ENCODE measurements around the gene ELAVL1.
A peak's percentile ranks its signal among the peaks of the same experiment; 100 is the strongest.
"Not testable (repeated sequence)": the region's sequence is repeated elsewhere in the genome, so short reads cannot be mapped to it uniquely, and the experiment has no call there.

Gene ELAVL1

DNA sequence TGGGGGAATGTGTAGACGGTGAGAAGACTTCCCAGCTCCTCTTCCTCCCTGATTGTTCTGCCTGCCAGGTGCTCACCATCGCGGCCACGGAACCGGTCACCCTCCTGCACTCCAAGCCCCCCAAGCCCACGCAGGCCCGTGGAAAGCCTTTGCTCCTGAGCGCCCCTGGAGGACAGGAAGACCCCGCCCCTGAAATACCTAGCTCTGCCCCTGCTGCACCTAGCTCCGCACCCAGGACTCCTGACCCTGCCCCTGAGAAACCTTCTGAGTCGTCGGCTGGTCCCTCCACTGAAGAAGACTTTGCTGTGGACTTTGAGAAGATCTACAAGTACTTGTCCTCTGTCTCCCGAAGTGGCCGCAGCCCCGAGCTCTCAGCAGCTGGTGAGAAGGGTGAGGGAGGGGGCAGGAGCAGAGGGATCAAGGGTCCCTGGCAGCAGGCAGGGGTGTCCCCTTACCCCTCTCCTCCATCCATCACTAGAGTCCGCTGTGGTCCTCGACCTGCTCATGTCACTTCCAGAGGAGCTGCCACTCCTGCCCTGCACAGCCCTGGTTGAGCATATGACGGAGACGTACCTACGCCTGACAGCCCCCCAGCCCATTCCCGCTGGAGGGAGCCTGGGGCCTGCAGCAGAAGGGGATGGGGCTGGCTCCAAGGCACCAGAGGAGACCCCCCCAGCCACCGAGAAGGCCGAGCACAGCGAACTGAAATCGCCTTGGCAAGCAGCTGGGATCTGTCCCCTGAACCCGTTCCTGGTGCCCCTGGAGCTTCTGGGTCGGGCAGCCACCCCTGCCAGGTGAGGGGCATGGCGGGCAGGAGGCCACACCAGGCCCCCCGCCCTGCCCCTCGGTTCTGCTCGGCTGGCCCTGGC lies 83.2 kb downstream of the ELAVL1 start:
- no peak for DNase-seq (ENCODE audit: low read depth in 2 of 2)

DNA sequence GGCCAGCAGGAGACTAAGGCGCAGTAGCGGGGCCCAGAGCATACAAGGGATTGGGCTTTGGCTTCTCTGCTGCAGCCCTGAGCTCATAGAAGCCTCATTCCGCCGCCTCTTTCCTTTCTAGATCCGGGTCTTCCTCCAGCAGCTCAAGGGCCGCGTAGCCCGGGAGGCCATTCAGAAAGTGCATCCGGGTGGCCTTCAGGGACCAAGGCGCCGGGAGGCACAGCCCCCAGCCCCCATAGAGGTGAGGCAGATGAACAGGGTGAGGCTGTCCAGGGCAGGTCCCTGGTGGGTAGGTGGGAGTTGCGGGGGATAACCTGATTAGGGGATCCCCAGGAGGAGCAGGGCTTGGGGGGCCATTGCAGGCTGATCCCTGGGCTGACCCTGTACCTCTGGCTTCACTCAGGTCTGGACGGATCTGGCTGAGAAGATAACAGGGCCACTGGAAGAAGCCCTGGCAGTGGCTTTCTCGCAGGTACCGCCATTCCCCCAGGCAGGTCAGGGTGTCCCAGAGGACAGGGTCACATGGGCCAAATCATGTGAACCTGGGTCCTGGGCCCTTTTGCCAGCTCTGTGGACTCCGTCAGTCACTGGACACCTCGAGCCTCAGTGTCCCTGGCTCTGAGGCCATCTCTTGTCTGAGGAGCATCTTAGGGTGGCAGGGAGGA lies 84.0 kb downstream of the ELAVL1 start:
- no peak for DNase-seq (ENCODE audit: low read depth in 2 of 2)

DNA sequence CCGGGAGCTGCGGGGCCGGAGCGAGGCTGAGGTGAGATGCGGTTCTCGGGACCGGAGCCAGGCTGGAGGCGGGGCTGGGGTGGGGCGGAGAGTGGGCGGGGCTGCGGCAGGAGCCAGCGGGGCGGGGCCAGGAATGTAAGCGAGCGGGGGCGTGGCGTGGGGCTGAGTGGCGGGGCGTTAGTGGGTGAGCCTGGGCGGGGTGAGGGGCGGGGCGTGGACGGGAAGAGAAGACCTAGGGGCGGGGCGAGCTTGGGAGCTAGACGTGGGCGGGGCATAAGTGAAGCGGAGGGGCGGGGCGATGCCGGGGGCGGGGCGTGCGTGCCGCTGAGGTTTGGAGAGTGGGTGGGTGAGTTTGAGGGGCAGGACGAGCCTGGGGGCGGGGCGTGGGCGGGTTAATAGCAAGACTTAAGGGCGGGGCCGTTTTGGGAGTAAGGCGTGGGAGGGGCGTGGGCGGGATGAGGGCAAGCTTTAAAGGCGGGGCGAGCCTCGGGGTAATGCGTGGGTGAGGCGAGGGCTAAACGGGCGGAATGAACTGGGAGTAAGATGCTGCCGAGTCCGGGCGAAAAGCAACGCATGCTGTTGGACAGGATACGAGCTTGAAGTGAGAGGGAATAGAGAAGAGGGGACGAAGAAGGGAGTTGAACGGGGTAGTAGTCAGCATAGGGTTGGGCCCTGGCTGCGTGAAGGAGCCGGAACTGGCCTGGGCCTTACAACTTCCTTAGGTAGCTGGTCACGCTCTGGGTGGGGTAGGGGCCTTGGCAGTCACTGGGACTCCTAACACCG lies 84.7 kb downstream of the ELAVL1 start:
- peak; percentile 97 to 99 for DNase-seq (ENCODE audit: low read depth in 2 of 2)

DNA sequence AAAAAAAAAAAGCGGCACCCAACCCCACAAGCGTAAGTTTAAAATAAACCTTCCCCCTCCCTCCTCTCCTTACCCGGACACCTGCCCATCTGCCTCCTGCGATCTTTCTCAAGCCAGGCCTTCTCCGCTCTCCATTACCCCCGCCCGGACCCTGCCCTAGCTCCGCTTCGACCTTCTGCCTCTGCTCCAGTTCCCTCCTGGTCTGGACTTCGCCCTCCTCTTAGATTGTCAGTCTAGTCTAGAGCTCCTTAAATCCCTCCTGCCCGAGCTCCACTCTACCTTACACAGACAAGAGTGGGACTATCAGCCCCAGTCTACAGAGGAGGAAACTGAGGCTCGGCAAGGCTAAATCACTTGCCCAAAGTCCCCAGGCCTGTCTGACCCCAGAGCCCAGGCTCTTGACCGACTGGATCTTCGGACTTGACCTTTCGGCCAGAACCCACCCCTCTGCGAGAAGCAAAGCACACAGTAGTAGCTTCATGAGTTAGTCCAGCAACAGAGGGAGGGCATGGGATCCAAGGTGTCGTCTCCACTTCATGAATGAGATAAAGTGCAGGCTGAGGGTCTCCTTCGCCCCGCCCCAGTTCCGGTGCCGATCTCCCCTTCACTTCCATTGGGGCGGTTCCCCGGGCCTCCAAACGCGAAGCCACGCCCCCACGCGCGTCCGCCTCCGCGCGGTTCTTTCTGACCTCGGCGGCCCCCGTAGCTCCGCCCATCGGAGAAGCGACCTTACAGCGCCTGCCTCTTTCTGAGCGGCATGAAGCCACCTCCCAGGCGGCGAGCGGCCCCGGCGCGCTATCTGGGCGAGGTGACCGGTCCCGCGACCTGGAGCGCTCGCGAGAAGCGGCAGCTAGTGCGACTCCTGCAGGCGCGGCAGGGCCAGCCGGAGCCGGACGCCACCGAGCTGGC lies 85.6 kb downstream of the ELAVL1 start, which contains the start of gene SNAPC2:
Gene SNAPC2 (plus strand): TSS at position 729 of the 909 bp plus-strand sequence. CDS start 29 bp downstream, at position 758.
- DNase-seq (ENCODE audit: low read depth in 2 of 2) = peak; percentile 91 to 92

DNA sequence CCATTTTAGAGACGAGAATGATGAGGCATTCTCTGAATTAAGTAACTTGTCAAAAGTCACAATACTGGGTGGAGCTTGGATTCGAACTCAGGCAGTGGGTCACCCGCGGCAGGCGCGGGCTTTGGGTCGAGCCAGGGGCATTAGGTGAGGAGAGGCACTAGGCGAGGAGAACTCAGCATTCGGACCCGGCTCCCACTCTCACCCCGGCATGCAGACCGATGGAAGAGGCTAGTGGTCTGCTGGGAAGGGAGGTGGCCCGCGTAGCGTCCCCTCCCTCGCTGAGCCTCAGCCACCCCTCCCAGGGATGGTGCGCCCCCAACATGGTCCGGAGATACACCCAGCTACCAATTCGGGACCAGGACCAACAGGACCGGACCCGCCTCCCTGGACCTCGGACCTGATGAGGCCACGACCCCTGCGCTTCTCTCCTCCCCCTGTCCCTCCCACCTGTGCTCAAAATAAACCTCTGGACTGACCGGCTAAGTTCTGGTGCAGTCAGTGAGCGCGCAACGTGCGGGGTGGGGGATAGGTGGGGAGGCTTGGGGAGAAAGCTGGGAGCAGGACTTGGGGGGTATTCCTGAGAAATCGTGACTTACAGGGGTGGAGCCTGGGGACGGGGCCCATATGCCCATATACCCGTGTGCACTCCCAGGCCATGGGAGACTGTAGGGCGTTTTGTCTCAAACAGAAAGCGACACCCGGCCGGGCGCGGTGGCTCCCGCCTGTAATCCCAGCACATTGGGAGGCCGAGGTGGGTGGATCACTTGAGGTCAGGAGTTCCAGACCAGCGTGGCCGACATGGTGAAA lies 86.6 kb downstream of the ELAVL1 start:
- no peak for DNase-seq (ENCODE audit: low read depth in 2 of 2)

DNA sequence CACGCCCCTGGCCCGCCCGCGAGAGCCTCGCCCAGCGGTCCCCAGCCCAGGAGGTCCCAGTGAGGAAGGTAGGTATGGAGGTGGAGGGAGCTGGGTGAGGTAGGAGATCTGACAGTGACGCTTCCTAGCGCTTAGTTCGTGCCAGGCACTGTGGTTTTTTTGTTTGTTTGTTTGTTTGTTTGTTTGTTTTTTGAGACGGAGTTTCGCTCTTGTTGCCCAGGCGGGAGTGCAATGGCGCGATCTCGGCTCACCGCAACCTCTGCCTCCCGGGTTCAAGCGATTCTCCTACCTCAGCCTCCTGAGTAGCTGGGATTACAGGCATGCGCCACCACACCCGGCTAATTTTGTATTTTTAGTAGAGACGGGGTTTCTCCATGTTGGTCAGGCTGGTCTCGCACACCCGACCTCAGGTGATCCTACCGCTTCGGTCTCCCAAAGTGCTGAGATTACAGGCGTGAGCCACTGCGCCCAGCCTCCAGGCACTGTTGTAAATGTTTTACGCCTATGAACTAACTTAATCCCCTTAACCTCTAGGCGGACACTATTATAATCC lies 87.3 kb downstream of the ELAVL1 start:
- not testable (repeated sequence) for DNase-seq (ENCODE audit: low read depth in 2 of 2)

DNA sequence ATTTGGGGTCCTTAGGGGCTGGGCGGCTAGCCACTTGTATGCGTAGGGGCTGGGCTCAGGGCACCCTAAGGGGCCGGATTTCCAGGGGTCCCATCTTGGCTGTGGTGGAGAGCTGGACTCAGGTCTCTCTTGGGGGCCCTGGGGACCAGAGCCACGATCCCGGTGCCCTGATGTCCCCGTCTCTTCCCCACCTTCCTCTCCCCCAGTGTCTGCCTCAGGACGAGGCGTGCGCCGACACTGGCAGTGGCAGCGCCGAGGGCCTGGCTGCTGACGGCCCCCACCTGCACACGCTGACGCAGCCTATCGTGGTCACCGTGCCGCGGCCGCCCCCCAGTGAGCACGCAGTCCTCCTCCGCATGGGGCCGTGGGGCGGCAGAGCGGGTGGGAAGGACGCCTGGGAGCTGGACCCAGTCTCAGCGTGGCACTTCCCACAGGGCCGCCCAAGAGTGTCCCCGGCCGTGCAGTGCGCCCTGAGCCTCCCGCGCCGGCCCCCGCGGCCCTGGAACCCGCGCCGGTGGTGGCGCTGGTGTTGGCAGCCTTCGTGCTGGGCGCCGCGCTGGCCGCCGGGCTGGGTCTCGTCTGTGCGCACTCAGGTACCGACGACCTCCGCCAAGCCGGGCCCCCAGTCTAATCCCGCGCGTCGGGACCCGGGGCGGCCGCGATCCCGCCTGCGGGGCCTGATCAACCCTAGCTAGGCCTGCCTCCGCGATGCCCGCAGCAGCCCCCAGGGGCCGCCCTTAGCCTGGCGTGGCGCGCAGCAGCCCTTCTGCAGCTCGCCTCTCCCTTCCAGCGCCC lies 88.0 kb downstream of the ELAVL1 start:
- DNase-seq (ENCODE audit: low read depth in 2 of 2) = no peak

DNA sequence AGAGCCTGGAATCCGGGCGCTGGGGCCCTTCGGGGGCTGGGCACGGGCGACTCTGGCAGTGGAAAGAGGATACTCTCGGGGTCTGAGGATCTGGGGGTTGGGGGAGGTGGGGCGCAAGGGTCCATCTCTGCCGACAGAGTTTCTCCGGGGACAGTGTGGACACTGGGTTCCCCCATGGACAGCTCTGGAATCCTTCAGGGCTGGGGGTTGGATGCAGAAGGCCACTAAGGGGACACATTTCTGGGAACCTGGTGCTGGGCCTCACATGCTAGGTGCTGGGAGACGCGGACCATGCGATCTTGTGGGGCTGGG lies 88.5 kb downstream of the ELAVL1 start:
- no peak for DNase-seq (ENCODE audit: low read depth in 2 of 2)

DNA sequence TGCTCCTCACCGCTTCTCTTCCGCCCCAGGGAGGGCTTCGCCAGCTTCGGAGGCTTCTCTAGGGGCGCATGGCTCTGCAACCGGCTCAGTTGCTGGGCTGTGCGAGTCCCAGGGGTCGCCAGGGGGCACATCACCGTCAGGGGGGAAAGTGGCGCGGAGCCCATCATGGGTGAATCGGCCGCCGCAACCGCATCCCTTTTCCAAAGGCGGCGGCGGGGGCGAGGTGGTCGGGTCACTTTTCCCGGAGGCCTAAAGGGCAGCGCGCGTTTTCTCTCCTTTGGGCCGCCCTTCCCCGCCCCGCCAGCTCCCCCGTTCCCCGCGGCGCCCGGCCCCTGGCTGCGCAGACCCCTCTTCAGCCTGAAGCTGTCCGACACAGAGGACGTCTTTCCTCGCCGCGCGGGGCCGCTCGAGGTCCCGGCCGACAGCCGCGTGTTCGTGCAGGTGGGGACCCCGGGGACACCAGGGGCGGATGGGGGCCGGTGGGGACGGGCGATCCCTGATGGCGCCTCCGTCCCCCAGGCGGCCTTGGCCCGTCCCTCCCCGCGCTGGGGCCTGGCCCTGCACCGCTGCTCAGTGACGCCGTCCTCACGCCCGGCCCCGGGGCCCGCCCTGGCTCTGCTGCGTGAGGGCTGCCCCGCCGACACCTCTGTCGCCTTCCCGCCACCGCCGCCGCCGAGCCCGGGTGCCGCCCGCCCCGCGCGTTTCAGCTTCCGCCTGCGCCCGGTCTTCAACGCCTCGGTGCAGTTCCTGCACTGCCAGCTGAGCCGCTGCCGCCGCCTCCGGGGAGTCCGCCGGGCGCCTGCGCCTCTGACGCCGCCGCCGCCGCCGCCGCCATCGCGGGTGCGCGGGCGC lies 89.1 kb downstream of the ELAVL1 start:
- no peak for DNase-seq (ENCODE audit: low read depth in 2 of 2)

DNA sequence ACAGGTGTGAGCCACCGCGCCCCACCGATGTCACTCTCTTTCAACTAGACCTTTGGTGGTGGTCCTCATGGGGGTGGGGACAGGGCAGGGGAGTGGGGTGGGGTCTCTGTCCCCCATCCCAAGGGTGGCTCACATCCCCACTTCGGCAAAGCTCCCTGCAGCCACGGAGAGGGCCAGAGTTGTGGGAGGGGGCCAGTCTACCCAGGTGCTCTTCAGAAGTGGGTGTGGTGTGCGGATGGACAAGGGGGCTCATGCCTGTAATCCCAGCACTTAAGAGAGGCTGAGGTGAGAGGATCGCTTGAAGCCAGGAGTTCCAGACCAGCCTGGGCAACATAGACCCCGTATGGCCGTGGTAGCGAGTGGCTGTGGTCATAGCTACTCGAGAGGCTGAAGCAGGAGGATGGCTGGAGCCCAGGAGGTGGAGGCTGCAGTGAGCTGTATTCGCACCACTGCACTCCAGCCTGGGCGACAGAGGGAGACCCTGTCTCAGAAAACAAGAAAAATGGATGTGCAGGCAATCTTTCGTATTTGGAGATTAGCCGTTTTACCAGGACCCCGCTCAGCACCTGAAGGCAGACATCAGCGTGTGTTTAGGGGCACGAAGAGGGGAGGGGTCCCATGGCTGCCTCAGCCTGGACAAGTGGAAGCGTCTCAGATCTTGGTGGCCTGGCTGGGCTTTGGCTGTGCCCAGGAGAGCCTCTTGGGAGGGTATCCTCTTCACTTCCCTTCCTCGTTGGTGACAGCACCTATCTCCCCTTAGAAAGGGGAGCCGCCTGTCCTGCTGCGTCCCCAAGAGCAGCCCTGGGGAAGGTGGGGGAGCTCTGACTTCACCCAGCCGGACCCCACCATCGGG lies 90.0 kb downstream of the ELAVL1 start:
- no peak for DNase-seq (ENCODE audit: low read depth in 2 of 2)

DNA sequence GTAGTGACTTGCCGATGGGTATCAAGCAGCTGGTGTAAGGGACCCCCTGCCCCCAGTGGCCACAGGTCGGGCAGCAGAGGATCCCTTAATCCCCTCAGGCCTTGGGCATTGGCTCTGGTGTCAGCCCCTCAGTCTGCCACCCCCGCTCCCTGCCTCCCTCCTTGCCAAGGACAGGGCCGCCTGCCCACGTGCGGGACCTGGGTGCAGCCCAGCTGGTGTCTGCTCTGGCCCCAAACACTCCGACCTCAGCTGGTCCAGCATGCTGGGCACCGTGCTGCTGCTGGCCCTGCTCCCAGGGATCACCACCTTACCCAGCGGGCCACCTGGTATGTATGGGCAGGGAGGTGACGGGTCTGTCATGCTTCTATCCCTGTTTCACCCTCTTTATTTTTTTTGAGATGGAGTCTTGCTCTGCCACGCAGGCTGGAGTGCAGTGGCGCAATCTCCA lies 90.8 kb downstream of the ELAVL1 start, which contains the start of gene TGFBR3L:
Gene TGFBR3L (plus strand): TSS at position 233 of the 448 bp plus-strand sequence.
- DNase-seq (ENCODE audit: low read depth in 2 of 2) = no peak

DNA sequence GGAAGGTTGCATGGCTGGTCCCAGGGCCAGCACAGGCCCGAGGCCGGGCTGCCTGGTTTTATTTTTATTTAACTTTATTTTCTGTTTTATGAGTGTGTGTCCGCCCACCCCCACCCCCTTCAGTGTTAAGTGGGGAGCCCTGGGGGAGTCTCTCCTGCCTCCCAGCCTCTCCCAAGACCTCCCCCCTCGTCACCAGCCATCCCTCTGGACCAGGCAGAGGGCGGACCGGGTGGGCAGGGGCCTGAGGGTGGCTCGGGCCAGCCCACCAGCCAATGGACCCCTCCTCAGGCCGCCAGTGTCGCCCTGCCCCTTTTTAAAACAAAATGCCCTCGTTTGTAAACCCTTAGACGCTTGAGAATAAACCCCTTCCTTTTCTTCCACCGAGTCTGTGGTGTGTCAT lies 91.3 kb downstream of the ELAVL1 start:
- DNase-seq (ENCODE audit: low read depth in 2 of 2) = no peak

DNA sequence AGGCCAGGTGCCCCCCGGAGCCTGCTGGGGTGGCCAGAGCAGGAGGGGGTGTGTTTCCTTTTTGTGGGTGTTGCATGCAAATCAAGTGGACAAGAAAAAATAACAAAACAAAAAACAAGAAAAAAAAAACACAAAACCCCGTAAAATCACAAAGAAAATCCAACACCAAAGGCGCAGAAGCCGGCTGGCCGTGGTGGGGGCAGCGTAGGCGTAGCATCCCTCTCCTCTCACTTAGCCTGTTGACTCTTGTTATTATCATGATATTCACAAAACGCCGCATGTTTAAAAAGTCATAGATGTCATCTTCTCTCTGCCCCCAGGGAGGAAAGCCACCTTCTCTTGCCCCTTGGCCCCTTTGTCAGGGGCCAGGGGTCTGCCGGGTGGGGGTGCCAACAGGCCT lies 91.8 kb downstream of the ELAVL1 start:
- DNase-seq (ENCODE audit: low read depth in 2 of 2) = no peak

DNA sequence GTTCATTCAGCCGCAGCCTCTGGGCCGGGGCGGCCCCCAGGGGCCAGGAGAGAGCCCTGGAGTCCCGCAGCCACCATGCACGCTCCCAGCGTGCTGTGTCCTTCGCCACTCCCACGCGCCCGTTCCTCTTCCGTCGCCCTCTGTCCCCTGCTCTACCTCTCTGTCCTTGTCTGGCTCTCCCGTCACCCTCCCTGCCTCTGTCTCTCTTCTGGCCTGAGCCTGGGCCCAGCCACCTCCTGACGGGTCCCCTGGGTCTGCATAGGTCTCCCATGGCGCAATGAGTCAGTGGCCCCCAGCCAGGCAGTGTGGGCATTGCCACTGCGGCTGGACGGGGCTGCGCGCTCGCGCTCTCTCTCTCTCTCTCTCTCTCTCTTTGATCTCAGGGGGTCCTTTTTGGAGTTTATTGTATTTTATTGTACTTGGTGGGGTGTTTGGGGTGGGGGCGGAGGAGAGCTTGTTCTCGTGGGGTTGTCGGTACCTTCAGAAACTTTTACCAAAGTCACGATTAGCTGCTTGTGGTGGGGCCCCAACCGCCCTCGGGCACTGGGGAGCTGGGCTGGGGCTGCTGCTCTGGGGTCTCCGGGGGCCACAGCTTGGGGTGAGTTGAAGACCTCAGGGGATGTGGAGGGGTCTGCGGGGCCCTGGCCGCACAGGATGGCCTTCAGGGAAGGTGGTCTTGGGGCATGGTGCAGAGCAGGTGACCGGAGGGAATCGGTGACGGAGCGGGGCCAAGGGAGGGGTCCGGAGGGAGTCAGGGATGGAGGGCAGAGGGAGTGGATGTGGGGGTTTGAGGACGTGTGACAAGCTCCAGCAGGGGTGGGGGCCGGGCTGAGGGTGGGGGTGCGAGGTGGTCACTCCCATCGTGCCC lies 92.5 kb downstream of the ELAVL1 start:
- no peak for DNase-seq (ENCODE audit: low read depth in 2 of 2)

DNA sequence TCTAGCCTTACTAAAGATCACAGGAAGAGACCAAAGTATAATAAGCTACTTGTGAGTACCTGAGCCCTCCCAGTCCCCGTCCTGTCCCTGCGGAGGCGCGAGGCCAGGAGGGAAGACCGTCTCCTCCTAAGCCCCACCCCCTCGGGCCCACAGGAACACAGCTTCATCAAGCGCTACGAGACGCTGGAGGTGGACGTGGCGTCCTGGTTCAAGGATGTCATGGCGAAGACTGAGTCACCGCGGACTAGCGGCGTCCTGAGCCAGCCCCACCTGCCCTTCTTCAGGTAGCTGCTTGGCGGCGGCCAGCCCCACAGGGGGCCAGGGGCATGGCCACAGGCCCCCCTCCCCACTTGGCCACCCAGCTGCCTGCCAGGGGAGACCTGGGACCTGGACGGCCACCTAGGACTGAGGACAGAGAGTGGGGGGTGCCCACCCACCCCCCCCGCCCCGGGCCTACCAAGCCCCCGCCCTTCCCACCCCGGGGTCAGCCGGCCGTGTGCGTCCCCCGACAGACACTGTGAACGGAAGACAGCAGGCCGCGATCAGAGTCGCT lies 93.2 kb downstream of the ELAVL1 start:
- no peak for DNase-seq (ENCODE audit: low read depth in 2 of 2)

DNA sequence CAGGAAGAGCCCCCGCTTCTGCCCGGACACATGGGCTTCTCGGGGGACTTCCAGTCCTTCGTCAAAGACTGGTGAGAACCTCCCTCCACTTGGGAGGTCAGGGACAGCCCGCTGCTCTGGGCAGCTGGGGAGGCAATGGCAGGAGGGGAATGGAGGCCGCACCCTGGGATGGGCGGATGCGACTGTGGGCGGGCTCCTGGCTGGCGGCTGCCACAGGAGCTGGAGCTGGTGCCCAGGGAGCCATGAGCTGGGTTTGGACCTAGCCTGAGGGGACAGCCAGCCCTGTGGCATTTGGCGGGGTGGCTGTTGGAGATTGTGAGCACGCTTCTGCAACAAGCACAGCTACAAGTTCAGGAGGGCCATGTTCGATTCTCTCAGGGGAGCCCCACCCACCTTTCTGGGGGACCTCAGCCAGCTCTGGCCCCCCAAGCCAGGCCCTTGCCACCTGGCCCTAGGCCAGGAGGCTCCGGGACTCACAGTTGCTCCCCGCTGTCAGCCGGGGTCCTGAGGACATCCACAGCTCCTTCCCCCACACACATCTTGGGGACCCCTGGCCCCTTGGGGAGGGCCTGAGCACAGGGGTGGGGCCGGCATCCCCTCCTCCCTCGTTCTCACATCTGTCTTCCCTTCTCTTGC lies 93.8 kb downstream of the ELAVL1 start:
- DNase-seq (ENCODE audit: low read depth in 2 of 2) = no peak

Data from stimulated activated CD8-positive, alpha-beta memory T cell treated with anti-CD3 and anti-CD28 coated beads, Interleukin-15, amount 100 ng/mL, for 4 hours (primary cell).